UCSD-AML1 (cell line): ENCODE measurements around the gene PDE6H.

ENCODE experiments used
- DNase-seq: peaks from one replicate; lab custom pipeline; 2025; ENCODE audit not compliant: unreplicated experiment; lab: John Stamatoyannopoulos, UW

The PDE6H gene

DNA sequence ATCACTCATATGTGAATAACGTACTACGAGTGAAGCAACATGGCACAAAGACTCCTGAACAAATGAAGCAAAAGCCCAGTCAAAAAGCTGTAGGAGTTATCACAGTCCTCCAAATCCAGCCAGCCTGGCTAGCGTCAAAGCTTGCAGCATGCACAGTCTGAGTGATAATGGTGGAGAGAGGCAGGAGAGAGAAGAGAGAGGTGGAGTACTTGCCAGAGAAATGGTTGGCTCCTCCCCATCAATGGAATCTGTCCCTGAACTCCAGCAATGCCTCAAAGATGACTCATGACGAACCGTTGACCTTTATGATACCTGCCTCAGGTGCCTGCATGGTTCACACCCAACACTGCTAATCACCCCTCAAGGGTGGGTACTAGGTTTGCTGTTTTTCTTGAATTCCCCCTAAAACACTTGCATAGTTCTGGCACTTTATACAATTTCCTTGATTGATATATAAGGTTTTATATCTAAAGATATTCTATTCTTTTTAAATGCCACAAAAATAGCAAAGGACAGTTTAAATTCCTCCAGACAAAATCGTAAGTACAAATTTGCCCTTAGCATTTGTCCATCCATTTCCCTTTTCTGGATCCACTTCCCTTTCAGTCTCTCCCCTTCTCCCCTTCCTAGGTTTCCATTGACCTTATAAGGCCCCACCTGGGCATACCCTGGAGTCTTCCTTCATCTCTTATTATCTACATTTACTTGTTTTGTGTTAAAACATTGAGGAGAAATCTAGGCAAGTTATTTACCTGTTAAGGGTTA, 21.7 kb upstream of the PDE6H start:
- DNase-seq = no peak

DNA sequence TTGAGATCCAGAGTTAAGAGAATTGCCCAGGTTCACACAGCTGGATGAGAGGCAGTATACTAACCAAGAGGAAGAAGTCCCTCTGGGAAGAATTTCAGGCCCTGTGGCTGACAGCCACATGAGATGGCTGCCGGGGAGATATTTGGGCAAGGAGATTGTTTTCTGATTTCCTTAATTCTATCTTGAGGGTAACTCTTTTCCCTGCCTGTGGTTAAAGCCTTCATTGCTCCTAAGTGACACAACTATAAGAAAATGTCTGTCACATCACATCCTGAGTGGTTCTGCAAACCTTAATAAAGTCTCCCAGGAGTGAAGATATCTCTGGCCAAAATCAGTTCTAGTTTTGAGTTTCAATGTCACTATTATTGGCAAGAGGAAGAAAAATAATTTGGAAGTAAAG, 21.0 kb upstream of the PDE6H start:
- DNase-seq = no peak

DNA sequence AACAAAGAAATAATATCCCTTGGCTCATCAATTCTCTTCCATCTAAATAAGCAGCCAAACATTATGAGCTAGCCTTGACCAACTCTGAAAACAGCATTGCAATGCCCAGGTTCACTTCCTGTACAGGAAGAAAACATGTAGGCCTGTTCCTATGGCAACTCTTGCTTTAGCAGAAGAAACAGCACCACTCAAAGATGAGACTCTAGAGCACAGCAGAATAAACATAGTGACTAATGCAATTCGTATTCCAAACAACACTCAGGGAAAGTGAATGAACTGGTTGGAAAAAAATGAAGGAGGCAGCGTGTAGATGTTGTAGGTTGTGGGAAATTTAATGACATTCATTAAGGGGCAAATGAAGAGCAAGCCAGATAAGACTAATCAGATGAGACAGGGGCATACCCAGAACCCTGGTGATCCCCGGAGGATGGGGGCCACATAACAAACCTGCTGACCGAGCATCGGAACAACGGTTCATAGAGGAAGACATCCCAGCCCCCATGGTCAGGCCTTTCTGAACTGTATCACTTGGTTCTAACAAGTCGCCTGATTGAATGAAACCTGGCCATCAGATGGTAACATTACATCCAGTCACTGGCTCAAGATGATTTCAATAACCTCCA, 20.4 kb upstream of the PDE6H start:
- no peak for DNase-seq

DNA sequence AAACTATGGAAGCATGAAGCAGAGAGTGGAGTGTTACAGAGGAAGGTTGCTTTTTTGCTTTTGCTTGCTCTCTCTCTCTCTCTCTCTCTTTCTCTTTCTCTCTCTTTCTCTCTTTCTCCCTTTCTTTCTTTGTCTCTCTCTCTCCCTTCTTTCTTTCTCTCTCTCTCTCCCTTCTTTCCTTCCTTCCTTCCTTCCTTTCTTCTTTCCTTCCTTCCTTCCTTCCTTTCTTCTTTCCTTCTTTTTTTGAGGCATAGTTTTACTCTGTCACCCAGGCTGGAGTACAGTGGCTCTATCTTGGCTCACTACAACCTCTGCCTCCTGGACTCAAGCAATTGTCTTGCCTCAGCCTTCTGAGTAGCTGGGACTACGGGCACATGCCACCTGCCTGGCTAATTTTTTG, 19.1 kb upstream of the PDE6H start:
- DNase-seq = no peak

DNA sequence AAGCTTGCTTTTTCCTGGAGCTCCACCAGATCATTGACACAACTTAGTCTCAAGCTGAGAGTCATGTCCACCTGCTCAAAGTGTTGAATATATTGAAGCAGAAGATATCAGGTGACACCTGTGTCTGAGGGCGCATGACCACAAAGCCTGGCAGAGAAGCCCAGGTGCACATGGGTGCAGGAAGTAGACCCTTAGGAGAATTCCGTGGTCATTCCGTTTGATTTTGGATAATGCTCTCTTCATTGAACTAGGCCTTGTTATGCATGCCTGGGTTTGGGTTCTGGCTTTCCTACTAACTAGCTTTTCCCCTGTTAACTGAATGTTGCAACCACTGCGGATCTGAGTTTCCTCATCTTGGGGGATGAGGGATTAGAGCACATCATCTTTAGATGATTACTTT, 18.6 kb upstream of the PDE6H start:
- no peak for DNase-seq

DNA sequence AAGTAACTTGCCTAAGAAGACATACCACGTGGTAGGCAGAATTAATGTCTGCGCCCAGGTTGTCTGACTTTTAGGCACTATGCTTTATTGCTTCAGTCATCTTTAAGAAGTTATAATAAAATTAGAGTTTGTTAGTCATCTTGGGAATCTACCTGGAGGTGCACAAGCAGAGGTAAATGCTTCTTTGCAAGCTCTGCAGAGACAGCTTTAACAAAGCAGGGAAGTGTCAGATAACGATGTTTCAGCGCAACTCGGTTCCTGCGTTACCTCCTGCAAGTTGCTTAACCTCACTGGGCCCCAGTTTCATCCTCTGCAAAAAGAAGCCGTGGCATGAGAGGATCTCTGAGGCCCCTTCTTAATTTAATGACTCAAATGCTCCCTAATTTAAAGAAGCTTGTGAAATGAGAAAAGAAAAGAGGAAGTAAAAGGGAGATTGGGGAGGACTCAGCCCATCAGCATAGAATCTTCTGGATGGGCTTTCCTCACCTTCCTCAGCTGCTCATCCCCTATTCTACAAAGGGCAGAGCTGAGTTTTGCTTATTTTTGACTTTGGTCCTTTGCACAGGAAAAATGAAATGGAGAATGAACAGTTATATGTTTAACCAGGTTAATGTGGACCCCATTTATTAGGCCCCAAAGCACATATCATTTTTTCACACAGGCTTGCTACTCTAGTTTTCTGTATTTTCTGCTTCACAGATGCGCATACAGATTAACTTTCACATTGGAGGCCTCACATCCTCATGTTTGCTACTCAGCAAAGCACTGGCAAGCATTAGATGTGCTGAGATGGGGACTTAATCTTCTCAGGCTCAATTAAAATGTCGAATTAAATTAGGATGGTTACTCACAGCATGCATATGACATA, 16.6 kb upstream of the PDE6H start:
- DNase-seq = no peak

DNA sequence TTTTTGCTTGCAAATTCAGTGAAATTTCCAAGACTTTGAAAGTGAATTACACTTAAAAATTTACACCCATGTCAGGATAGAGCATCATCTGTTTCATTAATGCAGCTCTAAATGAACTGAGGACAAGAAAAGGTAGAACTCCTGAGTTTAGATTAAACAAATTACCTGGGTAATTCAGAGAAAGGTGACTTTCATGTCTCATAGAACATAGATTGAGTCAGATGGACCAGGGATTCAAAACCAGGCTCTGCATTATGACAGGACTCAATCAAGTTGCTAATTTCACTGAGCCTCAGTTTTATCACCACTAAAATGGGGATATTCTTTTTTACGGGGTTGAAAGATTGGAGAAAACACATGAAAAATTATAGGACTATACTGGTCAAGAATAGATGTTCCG, 15.9 kb upstream of the PDE6H start:
- no peak for DNase-seq

DNA sequence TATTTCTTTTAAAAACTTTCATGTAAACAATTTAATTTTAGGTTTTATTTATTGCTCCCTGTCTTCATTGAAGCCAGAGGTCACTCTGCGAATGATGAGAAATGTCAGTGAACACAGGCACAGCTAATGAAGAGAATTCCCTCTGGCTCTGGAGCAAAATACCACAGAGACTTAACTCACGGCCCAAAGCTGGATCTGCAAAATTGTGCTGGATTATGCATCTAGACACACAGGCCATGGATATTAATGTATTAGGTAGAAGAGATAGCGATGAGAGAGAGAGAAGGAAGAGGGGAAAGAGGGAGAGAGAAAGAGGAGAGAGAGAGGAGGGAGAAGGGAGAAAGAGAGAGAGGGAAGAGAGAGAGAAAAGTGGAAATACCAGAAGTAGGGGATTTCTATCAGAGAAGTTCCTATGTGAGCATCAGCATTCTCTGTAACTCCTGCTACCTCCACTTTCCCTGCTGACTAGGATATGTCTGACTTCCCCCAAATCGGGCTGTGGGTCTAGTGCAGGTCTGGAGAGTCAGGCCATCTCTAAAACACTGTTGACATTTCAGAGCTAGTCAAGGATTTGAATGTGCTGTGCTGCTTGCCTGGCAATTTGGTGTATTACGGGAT, 15.2 kb upstream of the PDE6H start:
- DNase-seq = no peak

DNA sequence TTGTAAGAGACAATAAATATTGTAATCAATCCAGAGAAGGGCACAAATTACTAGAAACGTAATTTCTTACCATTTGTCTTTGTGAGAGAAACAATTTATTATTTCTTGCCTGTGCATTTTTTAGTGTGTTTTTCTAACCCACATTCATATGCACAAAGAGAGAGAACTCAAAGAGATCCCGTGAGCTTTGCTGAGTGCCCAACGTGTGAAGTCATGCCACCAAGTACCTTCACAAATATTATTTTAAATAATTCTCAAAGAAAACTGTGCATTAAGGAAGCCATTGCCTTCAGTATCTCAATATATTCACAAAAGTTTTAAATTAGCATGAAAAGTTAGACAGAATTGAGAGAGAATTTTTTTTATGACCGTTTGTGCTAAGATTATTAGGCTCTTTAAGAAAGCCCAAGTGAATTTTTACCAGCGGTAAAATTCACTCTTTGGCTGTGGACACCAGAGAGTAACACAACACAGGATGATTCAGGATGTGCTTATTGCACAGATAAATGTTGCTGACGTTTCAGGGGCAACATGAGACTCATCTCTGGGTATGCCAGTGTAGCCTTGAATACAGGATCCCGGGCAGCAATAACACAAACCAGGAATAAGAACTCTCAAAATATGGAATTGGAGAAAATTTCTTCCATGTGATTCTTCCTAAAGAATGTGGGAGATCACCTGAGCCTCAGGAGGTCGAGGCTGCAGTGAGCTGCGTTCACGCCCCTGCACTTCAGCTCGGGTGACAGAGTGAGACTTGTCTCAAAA, 14.3 kb upstream of the PDE6H start:
- no peak for DNase-seq

DNA sequence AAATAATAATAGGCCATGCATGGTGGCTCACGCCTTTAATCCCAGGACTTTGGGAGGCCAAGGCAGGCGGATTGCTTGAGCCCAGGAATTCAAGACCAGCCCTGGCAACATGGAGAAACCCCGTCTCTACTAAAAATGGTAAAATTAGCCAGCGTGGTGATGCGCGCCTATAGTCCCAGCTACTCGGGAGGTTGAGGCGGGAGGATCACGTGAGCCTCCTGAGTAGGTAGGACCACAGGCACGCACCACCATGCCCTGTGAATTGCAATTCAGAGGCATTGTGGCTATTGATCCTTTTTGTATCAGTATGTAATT, 13.8 kb upstream of the PDE6H start:
- no peak for DNase-seq

DNA sequence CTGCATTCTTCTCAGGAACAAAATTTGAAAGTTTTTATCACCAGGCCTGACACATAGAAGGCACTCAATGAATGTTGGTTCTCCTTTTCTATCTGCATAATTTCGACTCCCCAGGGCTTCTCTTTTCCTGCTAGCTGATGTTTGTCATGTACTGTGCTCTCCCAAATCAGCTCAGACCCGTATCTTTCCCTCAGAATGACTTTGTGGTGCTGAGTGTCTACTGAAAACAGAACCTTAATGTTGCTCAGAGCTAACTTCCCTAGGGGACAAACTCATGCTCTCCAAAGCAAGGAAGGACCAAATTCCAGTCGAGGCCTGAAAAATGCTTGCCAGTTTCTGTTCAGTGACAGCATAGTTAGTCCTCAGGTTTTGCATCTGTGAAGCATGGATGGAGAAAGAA, 13.4 kb upstream of the PDE6H start:
- DNase-seq = no peak

DNA sequence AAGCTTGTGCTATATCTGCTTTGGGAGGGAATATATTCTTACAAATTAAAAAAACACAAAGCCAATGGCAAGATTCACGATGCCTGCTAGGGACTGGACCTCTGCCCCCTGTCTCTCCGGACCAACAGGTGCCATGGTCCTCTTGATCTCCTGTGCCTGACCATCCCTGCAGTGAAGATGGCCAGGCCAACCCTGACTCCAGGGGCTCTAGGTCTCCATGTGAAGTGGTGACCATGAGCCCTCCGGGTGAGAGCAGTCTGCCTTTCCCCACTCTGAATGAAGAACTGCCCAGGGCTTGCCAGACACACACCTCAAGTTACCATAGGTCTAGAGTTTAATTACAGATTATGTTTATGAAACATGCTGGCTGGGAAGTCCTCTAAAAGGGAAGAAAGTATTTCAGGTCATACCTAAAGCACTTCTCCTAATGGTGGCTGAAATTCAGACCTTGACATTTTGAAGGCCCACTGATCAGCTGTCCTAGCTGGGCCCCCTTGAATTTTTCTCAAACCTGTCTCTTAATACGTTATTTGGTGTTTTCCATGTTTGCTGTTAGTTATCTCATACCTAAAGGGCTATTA, 12.8 kb upstream of the PDE6H start:
- DNase-seq = no peak

DNA sequence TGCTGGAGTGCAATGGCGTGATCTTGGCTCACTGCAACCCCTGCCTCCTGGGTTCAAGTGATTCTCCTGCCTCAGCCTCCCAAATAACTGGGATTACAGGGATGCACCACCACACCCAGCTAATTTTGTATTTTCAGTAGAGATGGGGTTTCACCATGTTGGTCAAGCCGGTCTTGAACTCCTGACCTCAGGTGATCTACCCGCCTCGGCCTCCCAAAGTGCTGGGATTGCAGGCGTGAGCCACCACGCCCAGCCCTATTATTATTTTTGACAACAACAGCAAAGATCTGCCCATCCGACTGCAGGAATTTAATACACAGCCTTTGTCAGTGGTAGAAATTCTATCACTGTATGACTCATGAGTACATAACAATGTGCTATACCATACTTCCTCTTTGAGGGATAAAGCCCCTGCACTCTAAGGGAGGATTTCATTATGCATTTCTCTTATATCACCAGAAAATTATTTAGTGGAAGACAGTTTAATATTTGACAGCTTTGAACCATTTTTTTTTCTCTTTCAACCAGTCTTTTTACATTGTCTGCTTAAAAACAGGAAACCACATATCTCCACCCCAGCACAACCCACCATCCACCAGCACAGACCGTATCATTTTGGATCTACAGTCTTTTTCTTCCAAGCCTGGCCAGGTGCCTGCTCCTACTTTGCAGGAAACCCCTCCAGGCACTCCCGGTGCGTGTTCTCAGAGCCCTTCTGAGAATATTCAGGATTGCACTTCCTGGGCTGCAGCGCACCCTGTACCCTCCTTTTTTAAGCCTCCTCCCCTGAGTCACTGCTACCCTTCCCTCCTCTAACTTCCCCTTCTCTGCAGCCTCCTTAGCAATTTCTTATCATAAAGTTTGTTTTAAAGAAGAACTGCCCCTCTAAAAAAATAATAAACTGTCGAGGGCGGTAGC, 12.0 kb upstream of the PDE6H start:
- DNase-seq = no peak

DNA sequence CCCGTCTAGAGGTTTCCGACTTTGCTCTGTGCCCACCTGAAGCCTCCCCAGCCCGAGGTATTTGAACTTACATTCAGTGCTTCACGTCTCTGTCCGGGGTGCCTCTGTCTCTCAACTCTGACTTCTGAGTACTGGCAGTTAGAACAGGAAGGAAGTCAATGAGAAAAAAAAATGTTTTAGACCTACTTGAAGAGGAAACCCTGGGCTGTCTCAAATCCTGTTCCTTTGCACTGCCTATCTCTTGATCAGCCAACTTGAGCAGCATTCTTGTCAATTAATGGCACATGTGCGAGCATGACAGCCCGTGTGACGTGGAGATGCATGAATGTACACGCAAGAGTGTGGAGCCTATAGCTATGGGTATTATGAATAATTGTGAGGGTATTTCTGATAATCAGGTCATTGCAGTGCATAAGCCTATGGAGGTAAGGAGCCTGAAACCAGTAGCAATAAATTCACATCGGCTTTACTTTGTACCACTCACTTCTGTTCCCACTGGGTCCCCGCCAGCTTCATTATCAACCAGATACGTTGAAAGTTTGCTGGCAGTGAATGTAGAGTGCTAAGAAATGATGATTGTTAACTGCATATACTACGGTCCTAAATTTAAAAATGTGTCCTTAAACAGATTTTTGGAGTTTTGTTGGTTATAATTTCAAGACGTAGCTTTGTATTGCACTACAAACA, 11.2 kb upstream of the PDE6H start, which contains the start of gene ARHGDIB:
Gene ARHGDIB (minus strand): TSS at position 136 of the 687 bp plus-strand sequence. CDS start 10,889 bp downstream, outside the sequence.
- DNase-seq = peak; percentile 86

DNA sequence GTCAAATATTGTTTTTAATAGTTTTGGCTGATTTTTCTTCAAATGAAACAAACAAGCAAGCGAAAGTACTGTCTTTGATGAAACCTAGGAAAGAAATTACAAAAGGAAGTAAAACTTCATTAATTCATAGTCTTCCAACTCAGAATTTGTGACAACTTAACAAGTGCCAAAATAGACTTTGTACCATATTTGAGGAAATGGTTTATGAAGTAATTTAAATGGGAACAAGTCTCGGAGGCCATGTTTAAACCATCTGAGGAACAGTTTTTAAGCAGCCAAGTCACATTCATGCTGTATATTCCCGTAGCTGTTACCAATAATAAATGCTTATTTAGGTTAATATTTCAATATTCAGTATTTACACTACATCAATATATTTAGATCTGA, 10.7 kb upstream of the PDE6H start:
- DNase-seq = no peak

DNA sequence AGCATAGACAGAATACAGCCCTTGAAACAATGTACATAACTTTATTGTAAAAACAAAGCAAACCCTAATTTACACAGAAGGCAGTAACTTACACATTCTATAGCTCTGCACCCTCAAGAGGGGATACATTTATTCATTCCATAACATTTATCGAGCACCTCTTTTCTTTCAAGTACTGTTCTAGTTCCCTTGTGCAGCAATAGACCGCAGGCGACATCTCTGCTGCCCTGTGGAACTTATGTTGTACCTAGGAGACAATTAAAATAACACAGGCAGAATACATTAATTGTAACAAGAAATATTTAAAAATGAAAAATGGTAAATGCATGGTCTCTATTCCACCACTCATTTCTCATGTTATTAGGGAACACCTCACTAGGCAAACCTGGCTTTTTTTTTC, 10.0 kb upstream of the PDE6H start:
- no peak for DNase-seq

DNA sequence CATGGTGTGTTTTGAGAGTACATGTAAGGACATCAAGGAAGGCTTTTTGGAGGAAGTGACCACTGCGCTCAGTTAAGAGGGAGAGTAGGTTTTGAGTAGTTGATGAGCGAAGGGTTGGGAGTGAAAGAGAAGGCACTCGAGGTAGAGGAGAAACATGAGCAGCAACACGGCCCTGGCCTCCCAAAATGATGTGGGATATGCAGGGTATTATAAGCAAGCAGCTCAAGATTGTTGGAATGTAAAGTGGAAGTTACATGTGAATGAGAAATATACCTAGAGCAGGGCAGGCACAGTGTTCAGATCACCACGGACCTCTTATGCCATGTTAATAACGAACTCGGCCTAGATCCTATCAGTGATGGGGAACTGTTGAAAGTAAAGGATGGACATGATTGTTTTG, 9.3 kb upstream of the PDE6H start:
- DNase-seq = no peak

DNA sequence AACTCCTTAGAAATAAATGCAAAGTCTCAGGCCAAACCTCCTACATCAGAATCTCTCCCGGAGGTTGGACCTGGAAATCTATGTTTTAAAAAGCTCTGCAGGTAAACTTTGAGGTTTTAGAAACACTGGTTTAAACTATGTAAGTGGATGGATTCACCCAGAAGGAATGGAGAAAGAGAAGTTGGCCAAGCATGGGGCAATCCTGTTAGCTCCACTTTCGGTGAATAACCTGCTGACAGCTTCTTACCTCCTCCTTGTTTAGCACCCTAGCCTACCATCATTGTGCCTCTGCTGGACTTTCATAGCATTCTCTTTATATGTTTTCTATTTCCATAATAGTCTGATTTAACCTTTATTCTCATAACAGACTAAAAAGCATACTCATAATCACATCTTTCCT, 8.4 kb upstream of the PDE6H start:
- no peak for DNase-seq

DNA sequence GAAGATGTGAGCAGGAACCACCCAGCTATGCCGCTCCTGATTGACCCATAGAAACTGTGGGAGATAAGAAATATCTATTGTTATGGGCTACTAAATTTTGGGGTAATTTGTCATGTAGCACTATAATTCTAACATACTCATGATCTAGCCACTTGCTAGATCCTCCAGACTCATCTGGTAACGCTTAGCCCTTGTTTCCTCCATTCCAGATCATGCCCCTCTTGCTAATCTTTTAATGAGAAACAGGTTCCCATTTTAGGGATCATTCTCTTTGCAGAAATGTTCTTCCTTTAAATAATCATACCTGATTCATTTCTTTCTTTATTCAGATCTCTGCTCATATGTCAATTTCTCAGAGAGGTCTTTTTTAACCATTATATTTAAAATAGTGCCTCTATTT, 7.6 kb upstream of the PDE6H start:
- DNase-seq = no peak
